OCI-LY7 (cell line): ENCODE measurements around the gene SRBD1.

Source experiments
- CTCF ChIP-seq: fragments of 200-600 bp; sonication (generic); conservative IDR thresholded peaks from 2 replicates; pipeline ENCODE4 v1.5.1; 2014; ENCODE audit warnings: mild to moderate bottlenecking, antibody characterized with exemption, low read length, moderate library complexity, mixed read lengths
- EZH2phosphoT487 ChIP-seq: fragments of 200-600 bp; sonication (generic); IDR thresholded peaks from 2 replicates; pipeline ENCODE4 v1.6.1; 2018; ENCODE audit warnings: low read depth, borderline replicate concordance, mild to moderate bottlenecking, mixed run types, antibody characterized with exemption, low read length, moderate library complexity, mixed read lengths

- TF ChIP-seq CTCF (no peak), EZH2phosphoT487 (no peak)
Observed at GRCh38 chr2:45470531-45470930, 140.5 kb downstream of the SRBD1 start.
